Neural cell (in vitro differentiated cells): ENCODE measurements around the gene NACA2. TPM values are rescaled to one million over a fixed set of nuclear protein-coding genes. Genes with fewer than 3 reads are reported as not detected.

Experiments
- H2AFZ ChIP-seq: fragments of 200-600, 300-800 bp; sonication (generic), shearing (Covaris generic); 2 replicates; pipeline ENCODE4 v1.6.0; 2014; ENCODE audit warnings: low read depth, mild to moderate bottlenecking, antibody characterized with exemption, low read length, moderate library complexity
- H3F3A ChIP-seq: fragments of 200-600 bp; shearing (Covaris generic); 2 replicates; pipeline ENCODE4 v1.6.1; 2016; ENCODE audit warnings: mild to moderate bottlenecking, moderate library complexity, mixed read lengths, antibody characterized with exemption, low read length; ENCODE audit not compliant: insufficient read depth, poor library complexity, severe bottlenecking
- H3K27ac ChIP-seq: fragments of 200-600, 300-800 bp; sonication (generic), shearing (Covaris generic); 2 replicates; pipeline ENCODE4 v1.5.1; 2014; ENCODE audit warnings: mild to moderate bottlenecking, low read length, moderate library complexity
- H3K27me3 ChIP-seq: fragments of 300-800, 200-600 bp; sonication (generic), shearing (Covaris generic); 2 replicates; pipeline ENCODE4 v1.6.0; 2014; ENCODE audit warnings: mild to moderate bottlenecking, low read depth, low read length, moderate library complexity; ENCODE audit not compliant: insufficient read depth
- H3K36me3 ChIP-seq: fragments of 300-800, 200-600 bp; sonication (generic), shearing (Covaris generic); 2 replicates; pipeline ENCODE4 v1.5.1; 2014; ENCODE audit warnings: mild to moderate bottlenecking, antibody characterized with exemption, low read length, moderate library complexity; ENCODE audit not compliant: insufficient read depth
- H3K4me2 ChIP-seq: fragments of 300-800, 200-600 bp; sonication (generic), shearing (Covaris generic); 2 replicates; pipeline ENCODE4 v1.6.0; 2014; ENCODE audit warnings: mild to moderate bottlenecking, low read length
- H3K4me3 ChIP-seq: fragments of 300-800, 200-600 bp; sonication (generic), shearing (Covaris generic); 2 replicates; pipeline ENCODE4 v1.5.1; 2014; ENCODE audit warnings: mild to moderate bottlenecking, low read length, moderate library complexity
- H3K79me2 ChIP-seq: fragments of 200-600 bp; shearing (Covaris generic); replicated peaks from 2 replicates; pipeline ENCODE4 v1.6.0; 2014; ENCODE audit warnings: mild to moderate bottlenecking, low read length, moderate library complexity; ENCODE audit not compliant: insufficient read depth
- H3K9ac ChIP-seq: fragments of 300-800, 200-600 bp; sonication (generic), shearing (Covaris generic); 2 replicates; pipeline ENCODE4 v1.6.1; 2016; ENCODE audit warnings: mild to moderate bottlenecking, low read length, mixed read lengths
- H3K9me2 ChIP-seq: fragments of 200-600 bp; shearing (Covaris generic); 2 replicates; pipeline ENCODE4 v1.6.1; 2016; ENCODE audit warnings: mild to moderate bottlenecking, low read length, mixed read lengths; ENCODE audit not compliant: insufficient read depth
- H3K9me3 ChIP-seq: fragments of 200-600, 300-800 bp; sonication (generic), shearing (Covaris generic); 2 replicates; pipeline ENCODE4 v1.6.1; 2016; ENCODE audit warnings: mild to moderate bottlenecking, mixed run types, low read length, moderate library complexity, mixed read lengths
- H4K20me1 ChIP-seq: fragments of 200-600 bp; shearing (Covaris generic); 2 replicates; pipeline ENCODE4 v1.6.1; 2016; ENCODE audit warnings: mild to moderate bottlenecking, mixed run types; ENCODE audit not compliant: insufficient read depth
- CTCF ChIP-seq: fragments of 450-650 bp; IDR thresholded peaks from 2 replicates; pipeline ENCODE4 v1.5.1; 2014; ENCODE audit warnings: antibody characterized with exemption, mild to moderate bottlenecking, moderate library complexity; ENCODE audit not compliant: poor library complexity, severe bottlenecking
- EP300 ChIP-seq: fragments of 450-650 bp; conservative IDR thresholded peaks from 2 replicates; pipeline ENCODE4 v1.6.1; 2014; ENCODE audit warnings: antibody characterized with exemption, mild to moderate bottlenecking, moderate library complexity; ENCODE audit not compliant: poor library complexity, severe bottlenecking
- EZH2 ChIP-seq: fragments of 200-600, 300-800 bp; shearing (Covaris generic), sonication (generic); IDR thresholded peaks from 2 replicates; pipeline ENCODE4 v1.6.1; 2014; ENCODE audit warnings: antibody characterized with exemption, low read length, borderline replicate concordance, mild to moderate bottlenecking; ENCODE audit not compliant: insufficient read depth, poor library complexity, severe bottlenecking
- MXI1 ChIP-seq: fragments of 450-650 bp; conservative IDR thresholded peaks from 2 replicates; pipeline ENCODE4 v1.6.1; 2014; ENCODE audit warnings: antibody characterized with exemption, mild to moderate bottlenecking; ENCODE audit not compliant: poor library complexity, severe bottlenecking
- POLR2AphosphoS5 ChIP-seq: IDR thresholded peaks from 2 replicates; pipeline ENCODE4 v1.6.1; 2012
- RAD21 ChIP-seq: fragments of 450-650 bp; conservative IDR thresholded peaks from 2 replicates; pipeline ENCODE4 v1.6.1; 2014; ENCODE audit warnings: antibody characterized with exemption, mild to moderate bottlenecking, moderate library complexity
- REST ChIP-seq: IDR thresholded peaks from 2 replicates; pipeline ENCODE4 v1.6.1; 2012; ENCODE audit warnings: borderline replicate concordance
- SMC3 ChIP-seq: fragments of 450-650 bp; conservative IDR thresholded peaks from 2 replicates; pipeline ENCODE4 v1.6.1; 2014; ENCODE audit warnings: antibody characterized with exemption, mild to moderate bottlenecking, moderate library complexity; ENCODE audit not compliant: poor library complexity
- TAF1 ChIP-seq: IDR thresholded peaks from 2 replicates; pipeline ENCODE4 v1.6.1; 2012; ENCODE audit warnings: low read depth
- polyA plus RNA-seq: library from polyadenylated mRNA; depleted of rRNA; stranded (reverse); fragments of >200 nt; gene quantifications from 2 replicates; pipeline ENCODE4 v1.2.3, GENCODE V29; 2014

Gene NACA2
- polyA plus RNA-seq, 1 donor from 2014 or later: not detected

GRCh38 chr17:61595418-61596186 lies 4.6 kb upstream of the NACA2 start:
- Histone ChIP-seq H3K9me3 (no peaks in the 10 kb centered on the region), H3K9ac (no peak overlapping the region), H3K4me3 (no peak overlapping the region), H2AFZ (no peak overlapping the region), H3F3A (no peaks in the 10 kb centered on the region), H3K27ac (no peak overlapping the region), H3K27me3 (no peaks in the 10 kb centered on the region), H3K9me2 (no peaks in the 10 kb centered on the region), H3K79me2 (no peaks in the 10 kb centered on the region), H3K36me3 (no peaks in the 10 kb centered on the region), H4K20me1 (no peaks in the 10 kb centered on the region), H3K4me2 (no peak overlapping the region)
- no peak for TF ChIP-seq MXI1
- no peak for TF ChIP-seq EZH2
- no peak for TF ChIP-seq RAD21
- TF ChIP-seq SMC3: no peak
- no peak for TF ChIP-seq POLR2AphosphoS5
- no peak for TF ChIP-seq CTCF
- TF ChIP-seq EP300: no peak
- TF ChIP-seq TAF1: no peak
- TF ChIP-seq REST: no peak

- H3K27ac ChIP-seq: no peak overlapping the region
- H3K4me3 ChIP-seq: no peak overlapping the region
- no peak for TF ChIP-seq SMC3
- no peak for TF ChIP-seq EZH2
- TF ChIP-seq REST: no peak
- no peak for TF ChIP-seq TAF1
- no peak for TF ChIP-seq RAD21
- TF ChIP-seq MXI1: no peak
- TF ChIP-seq EP300: no peak
- TF ChIP-seq CTCF: no peak
- no peak for TF ChIP-seq POLR2AphosphoS5
- no peak overlapping the region for H2AFZ ChIP-seq
- no peaks in the 10 kb centered on the region for H3K36me3 ChIP-seq
- no peak overlapping the region for H3K4me2 ChIP-seq
- H3K27me3 ChIP-seq: no peaks in the 10 kb centered on the region
- no peak overlapping the region for H3K9ac ChIP-seq
- H3K9me2 ChIP-seq: no peaks in the 10 kb centered on the region
- no peaks in the 10 kb centered on the region for H3K79me2 ChIP-seq
- no peaks in the 10 kb centered on the region for H3F3A ChIP-seq
- H4K20me1 ChIP-seq: no peaks in the 10 kb centered on the region
- no peaks in the 10 kb centered on the region for H3K9me3 ChIP-seq
These were observed 3.3 kb upstream of the NACA2 start for GRCh38 chr17:61594294-61594825.
